Progenitor cell of endocrine pancreas (in vitro differentiated cells): Measurements from ENCODE around the gene NRXN2. TPM values are rescaled to one million over a fixed set of nuclear protein-coding genes. Genes with fewer than 3 reads are reported as not detected.

Source experiments
- DNase-seq: peaks from one replicate; pipeline ENCODE4 v3.0.0; 2021; ENCODE audit warnings: low spot score; ENCODE audit not compliant: unreplicated experiment
- H3K27ac Mint-ChIP-seq: 2 replicates; pipeline ENCODE4 v1.8.0; 2021; ENCODE audit warnings: mild to moderate bottlenecking, moderate library complexity, mixed read lengths
- H3K27me3 Mint-ChIP-seq: 2 replicates; pipeline ENCODE4 v1.8.0; 2021; ENCODE audit warnings: mixed read lengths
- H3K36me3 Mint-ChIP-seq: 2 replicates; pipeline ENCODE4 v1.8.0; 2022; ENCODE audit warnings: mixed read lengths; ENCODE audit not compliant: insufficient read depth
- H3K4me1 Mint-ChIP-seq: 2 replicates; pipeline ENCODE4 v1.8.0; 2021; ENCODE audit warnings: low read depth, mixed read lengths
- H3K4me3 Mint-ChIP-seq: 2 replicates; pipeline ENCODE4 v1.8.0; 2021; ENCODE audit warnings: low read depth, mild to moderate bottlenecking, moderate library complexity, mixed read lengths
- H3K9me3 Mint-ChIP-seq: 2 replicates; pipeline ENCODE4 v1.8.0; 2021; ENCODE audit warnings: low read depth, mixed read lengths
- CTCF ChIP-seq: fragments of 200-600 bp; sonication (generic); IDR thresholded peaks from one replicate; pipeline ENCODE4 v1.5.0; 2021; ENCODE audit warnings: antibody characterized with exemption, mild to moderate bottlenecking; ENCODE audit not compliant: unreplicated experiment
- total RNA-seq: library from RNA; stranded (reverse); gene quantifications from 2 replicates; pipeline ENCODE4 v1.2.1, GENCODE V29; 2021

Gene NRXN2
- total RNA-seq, 1 donor from 2014 or later = 0.17 TPM

GRCh38 chr11:64626637-64627036 is 96.4 kb downstream of the NRXN2 start:
- no peak overlapping the region for H3K27ac Mint-ChIP-seq

DNA sequence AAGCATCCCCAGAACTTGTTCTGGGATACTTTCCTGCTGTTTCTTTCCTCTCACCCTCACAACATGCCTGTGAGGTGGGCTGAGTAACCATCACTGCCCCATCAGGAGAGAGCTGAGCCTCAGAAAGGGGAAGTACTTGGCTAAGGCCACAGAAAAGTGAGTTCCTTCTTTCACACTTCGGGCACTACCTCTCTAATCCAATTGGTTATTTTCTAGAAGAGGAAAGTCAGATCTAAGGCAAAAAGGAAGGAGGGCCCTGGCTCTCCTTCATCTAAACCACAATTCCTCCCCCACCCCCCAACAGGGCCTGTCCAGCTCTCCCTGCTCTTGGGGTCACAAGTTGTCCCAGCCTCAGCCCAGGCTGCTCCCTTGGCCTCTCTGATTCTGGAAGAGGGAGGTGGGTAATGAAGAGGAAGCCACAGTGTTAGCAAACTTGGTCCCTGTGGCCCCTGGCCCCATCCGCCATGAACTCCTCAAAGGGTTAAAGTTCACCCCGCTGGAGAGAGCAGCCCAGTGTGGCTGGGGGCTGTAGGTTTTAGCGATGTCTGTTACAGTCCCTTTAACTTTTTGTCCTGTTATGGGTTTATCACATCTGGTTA is 98.0 kb downstream of the NRXN2 start:
- Mint-ChIP-seq H3K4me1 (peaks cover 6% of the 10 kb centered on the region), H3K27me3 (peaks cover 26% of the 10 kb centered on the region), H3K4me3 (no peak overlapping the region), H3K9me3 (no peaks in the 10 kb centered on the region), H3K36me3 (no peaks in the 10 kb centered on the region), H3K27ac (no peak overlapping the region)
- TF ChIP-seq CTCF = no peak
- no peak for DNase-seq

More at GRCh38 chr11:64626637-64627036, 96.4 kb downstream of the NRXN2 start:
- DNase-seq = no peak
- Mint-ChIP-seq H3K27me3 (peaks cover 39% of the 10 kb centered on the region), H3K4me3 (no peak overlapping the region), H3K4me1 (no peaks in the 10 kb centered on the region), H3K9me3 (no peaks in the 10 kb centered on the region), H3K36me3 (no peaks in the 10 kb centered on the region)
- TF ChIP-seq CTCF = no peak

DNA sequence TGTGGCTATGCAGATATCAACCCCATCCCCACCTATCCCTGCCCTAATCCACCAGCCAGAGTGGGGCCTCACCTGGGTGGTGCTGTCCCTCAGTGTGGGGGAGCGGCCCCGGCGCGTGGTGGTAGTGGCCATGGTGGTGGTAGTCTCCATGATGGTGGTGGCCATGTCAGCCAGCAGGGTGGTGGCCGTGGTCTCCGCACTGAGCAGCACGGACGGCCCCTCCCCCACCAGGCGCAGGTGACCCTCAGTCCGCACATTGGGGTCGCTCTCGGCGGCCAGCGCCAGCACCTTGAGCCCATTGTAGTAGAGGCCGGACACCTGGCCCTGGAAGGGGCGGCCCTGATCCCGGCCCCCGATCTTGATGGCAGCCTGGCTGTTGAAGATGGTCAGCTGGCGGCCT is 100.3 kb downstream of the NRXN2 start:
- DNase-seq = no peak
- TF ChIP-seq CTCF = no peak
- Mint-ChIP-seq H3K27me3 (peaks cover 4% of the 10 kb centered on the region), H3K36me3 (no peaks in the 10 kb centered on the region), H3K9me3 (no peaks in the 10 kb centered on the region), H3K4me3 (no peak overlapping the region), H3K4me1 (peaks cover 8% of the 10 kb centered on the region), H3K27ac (no peak overlapping the region)

- TF ChIP-seq CTCF = no peak
- no peaks in the 10 kb centered on the region for H3K36me3 Mint-ChIP-seq
- no peak overlapping the region for H3K27ac Mint-ChIP-seq
- no peak for DNase-seq
- H3K4me1 Mint-ChIP-seq = peaks cover 8% of the 10 kb centered on the region
- H3K9me3 Mint-ChIP-seq = no peaks in the 10 kb centered on the region
- no peaks in the 10 kb centered on the region for H3K27me3 Mint-ChIP-seq
- H3K4me3 Mint-ChIP-seq = no peak overlapping the region
Observed at GRCh38 chr11:64621283-64622019, 101.5 kb downstream of the NRXN2 start.

- no peak for DNase-seq
- H3K9me3 Mint-ChIP-seq = no peaks in the 10 kb centered on the region
- H3K36me3 Mint-ChIP-seq = no peaks in the 10 kb centered on the region
- no peak overlapping the region for H3K27ac Mint-ChIP-seq
- H3K4me3 Mint-ChIP-seq = no peak overlapping the region
- no peak for TF ChIP-seq CTCF
- no peaks in the 10 kb centered on the region for H3K27me3 Mint-ChIP-seq
- peaks cover 8% of the 10 kb centered on the region for H3K4me1 Mint-ChIP-seq
Observed at GRCh38 chr11:64620381-64620971, 102.5 kb downstream of the NRXN2 start.
